Mesothelial cell of epicardium (in vitro differentiated cells): ENCODE results near the gene MLF2. TPM values are rescaled to one million over a fixed set of nuclear protein-coding genes. Genes with fewer than 3 reads are reported as not detected.
A peak's percentile ranks its signal among the peaks of the same experiment; 100 is the strongest.

Experiments used
- DNase-seq, 2 experiments: peaks; one replicate each; pipeline ENCODE4 v3.0.0; 2021; ENCODE audit warnings: low spot score in 2 of 2; ENCODE audit not compliant: unreplicated experiment in 2 of 2
- H3K27ac Mint-ChIP-seq: 2 replicates; pipeline ENCODE4 v1.8.0; 2021; ENCODE audit warnings: mixed read lengths
- H3K27me3 Mint-ChIP-seq: 2 replicates; pipeline ENCODE4 v1.8.0; 2021; ENCODE audit warnings: low read depth, mixed read lengths
- H3K36me3 Mint-ChIP-seq: 2 replicates; pipeline ENCODE4 v1.8.0; 2021; ENCODE audit warnings: mixed read lengths
- H3K4me1 Mint-ChIP-seq: 2 replicates; pipeline ENCODE4 v1.8.0; 2021; ENCODE audit warnings: mixed read lengths
- H3K4me3 Mint-ChIP-seq: 2 replicates; pipeline ENCODE4 v1.8.0; 2021; ENCODE audit warnings: mild to moderate bottlenecking, moderate library complexity, mixed read lengths
- H3K9me3 Mint-ChIP-seq: 2 replicates; pipeline ENCODE4 v1.8.0; 2021; ENCODE audit warnings: mixed read lengths
- CTCF ChIP-seq: fragments of 200-600 bp; sonication (generic); IDR thresholded peaks from one replicate; pipeline ENCODE4 v1.5.0; 2021; ENCODE audit warnings: antibody characterized with exemption; ENCODE audit not compliant: unreplicated experiment
- total RNA-seq: library from RNA; stranded (reverse); gene quantifications from 3 replicates; pipeline ENCODE4 v1.2.1, GENCODE V29; 2021

Gene MLF2
- total RNA-seq, 1 donor from 2014 or later = 203 TPM

DNA sequence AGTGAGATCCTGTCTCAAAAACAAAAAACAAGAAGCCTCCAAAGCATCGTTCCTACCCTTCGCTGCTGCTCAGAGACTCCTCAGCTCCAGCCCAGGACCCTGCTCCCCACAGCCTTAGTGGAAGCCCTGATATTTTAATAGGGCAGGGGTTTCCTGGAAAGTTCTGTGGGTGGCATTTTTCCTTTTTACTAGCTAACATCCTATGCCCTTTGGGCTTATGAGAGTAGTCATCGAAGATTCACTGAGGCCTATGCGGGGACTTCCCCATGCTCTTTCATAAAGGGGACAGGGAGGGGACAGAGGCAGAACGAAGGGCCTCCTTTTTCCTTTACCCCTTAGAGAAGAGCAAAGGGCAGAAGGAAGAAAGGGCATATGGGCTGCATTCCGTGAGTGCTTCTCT is 27.6 kb upstream of the MLF2 start:
- TF ChIP-seq CTCF = no peak
- H3K4me1 Mint-ChIP-seq = peaks cover 13% of the 10 kb centered on the region
- peaks cover 28% of the 10 kb centered on the region for H3K27me3 Mint-ChIP-seq
- DNase-seq = no peak
- H3K4me3 Mint-ChIP-seq = no peak overlapping the region
- peaks cover 3% of the 10 kb centered on the region for H3K36me3 Mint-ChIP-seq
- H3K9me3 Mint-ChIP-seq = no peaks in the 10 kb centered on the region
- H3K27ac Mint-ChIP-seq = no peak overlapping the region

DNA sequence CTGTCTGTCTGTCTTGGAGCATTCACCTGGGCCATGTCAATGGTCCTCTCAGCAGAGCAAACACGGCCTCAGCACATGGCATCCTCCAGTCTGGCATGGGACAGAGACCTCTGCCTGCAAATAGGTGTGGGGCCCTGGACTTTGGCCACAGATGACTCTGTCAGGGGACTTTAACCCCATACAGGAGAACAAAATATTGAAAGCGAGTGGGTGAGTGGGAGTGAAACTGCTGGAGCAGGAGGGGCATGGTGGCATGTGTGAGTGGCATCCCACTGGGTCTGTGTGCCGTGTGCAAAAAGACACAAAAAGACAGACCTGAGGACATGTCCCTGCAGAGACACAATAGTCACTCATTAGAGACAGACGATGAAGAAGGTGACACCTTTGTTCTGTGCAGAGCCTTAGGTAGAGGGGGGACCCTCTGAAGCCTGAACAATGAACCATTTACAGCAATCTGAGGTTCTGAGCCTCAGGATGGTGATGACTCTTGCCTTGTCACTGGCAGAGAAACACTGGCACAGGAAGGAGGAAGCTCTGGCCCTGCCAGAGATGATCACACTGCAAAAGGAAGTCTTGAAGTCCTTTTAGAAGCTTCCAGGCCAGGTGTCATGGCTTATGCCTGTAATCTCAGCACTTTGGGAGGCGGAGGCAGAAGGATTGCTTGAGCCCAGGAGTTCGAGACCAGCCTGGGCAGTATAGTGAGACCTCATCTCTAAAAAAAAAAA is 26.9 kb upstream of the MLF2 start:
- Mint-ChIP-seq H3K4me1 (peaks cover 13% of the 10 kb centered on the region), H3K4me3 (no peak overlapping the region), H3K27me3 (peaks cover 35% of the 10 kb centered on the region), H3K9me3 (no peaks in the 10 kb centered on the region), H3K36me3 (peaks cover 10% of the 10 kb centered on the region), H3K27ac (no peak overlapping the region)
- TF ChIP-seq CTCF = no peak
- DNase-seq = no peak

- peak overlapping the region; percentile 79 for H3K4me3 Mint-ChIP-seq
- peak; percentile 85 for TF ChIP-seq CTCF
- H3K4me1 Mint-ChIP-seq = peaks cover 13% of the 10 kb centered on the region
- H3K36me3 Mint-ChIP-seq = peaks cover 14% of the 10 kb centered on the region
- H3K9me3 Mint-ChIP-seq = no peaks in the 10 kb centered on the region
- DNase-seq = peak; percentile 85 to 96
- H3K27ac Mint-ChIP-seq = peak overlapping the region; percentile 71
- H3K27me3 Mint-ChIP-seq = peaks cover 45% of the 10 kb centered on the region
These were observed 25.9 kb upstream of the MLF2 start for GRCh38 chr12:6778574-6779550.

DNA sequence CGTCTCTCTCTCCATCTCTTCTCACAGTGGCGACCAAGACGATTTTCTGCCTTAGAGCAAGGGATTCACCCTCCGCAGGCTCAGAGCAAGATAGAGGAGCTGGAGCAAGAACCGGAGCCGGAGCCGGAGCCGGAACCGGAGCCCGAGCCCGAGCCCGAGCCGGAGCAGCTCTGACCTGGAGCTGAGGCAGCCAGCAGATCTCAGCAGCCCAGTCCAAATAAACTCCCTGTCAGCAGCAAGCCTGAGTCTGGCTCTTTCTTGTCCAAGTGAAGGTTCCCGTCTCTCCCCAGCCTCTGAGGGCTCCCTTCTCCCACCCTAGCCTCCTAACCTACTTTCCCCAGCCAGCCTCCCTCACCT is 25.3 kb upstream of the MLF2 start:
- no peak for TF ChIP-seq CTCF
- Mint-ChIP-seq H3K4me3 (peak overlapping the region; percentile 79), H3K9me3 (no peaks in the 10 kb centered on the region), H3K27me3 (peaks cover 48% of the 10 kb centered on the region), H3K36me3 (peaks cover 17% of the 10 kb centered on the region), H3K27ac (peak overlapping the region; percentile 71), H3K4me1 (peaks cover 15% of the 10 kb centered on the region)
- DNase-seq = no peak

DNA sequence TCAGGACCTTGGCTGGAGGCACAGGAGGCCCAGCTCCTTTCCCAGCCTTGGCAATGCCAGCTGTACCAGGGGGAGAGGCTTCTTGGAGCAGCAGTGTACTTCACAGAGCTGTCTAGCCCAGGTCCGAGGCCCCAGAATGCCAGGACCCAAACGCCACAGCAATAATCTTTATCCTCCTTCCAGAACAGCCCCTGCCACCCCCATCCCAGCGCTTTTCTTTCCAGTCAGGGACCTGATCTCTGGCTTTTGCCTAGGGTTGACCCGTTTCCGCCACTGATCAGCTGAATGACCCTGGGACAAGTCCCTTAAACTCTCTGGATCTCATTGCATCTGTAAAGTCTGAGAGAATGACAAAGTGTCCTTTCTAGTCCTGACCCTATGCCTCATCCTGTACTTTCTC is 24.4 kb upstream of the MLF2 start:
- Mint-ChIP-seq H3K36me3 (peaks cover 18% of the 10 kb centered on the region), H3K27ac (no peak overlapping the region), H3K27me3 (peaks cover 56% of the 10 kb centered on the region), H3K4me3 (no peak overlapping the region), H3K9me3 (no peaks in the 10 kb centered on the region), H3K4me1 (peaks cover 15% of the 10 kb centered on the region)
- TF ChIP-seq CTCF = no peak
- DNase-seq = no peak
